Neural cell (in vitro differentiated cells): ENCODE data around the gene ENHO. TPM values are rescaled to one million over a fixed set of nuclear protein-coding genes. Genes with fewer than 3 reads are reported as not detected.

Experiments
- H2AFZ ChIP-seq: fragments of 200-600, 300-800 bp; sonication (generic), shearing (Covaris generic); 2 replicates; pipeline ENCODE4 v1.6.0; 2014; ENCODE audit warnings: low read depth, mild to moderate bottlenecking, antibody characterized with exemption, low read length, moderate library complexity
- H3F3A ChIP-seq: fragments of 200-600 bp; shearing (Covaris generic); 2 replicates; pipeline ENCODE4 v1.6.1; 2016; ENCODE audit warnings: mild to moderate bottlenecking, moderate library complexity, mixed read lengths, antibody characterized with exemption, low read length; ENCODE audit not compliant: insufficient read depth, poor library complexity, severe bottlenecking
- H3K27ac ChIP-seq: fragments of 200-600, 300-800 bp; sonication (generic), shearing (Covaris generic); 2 replicates; pipeline ENCODE4 v1.5.1; 2014; ENCODE audit warnings: mild to moderate bottlenecking, low read length, moderate library complexity
- H3K27me3 ChIP-seq: fragments of 300-800, 200-600 bp; sonication (generic), shearing (Covaris generic); 2 replicates; pipeline ENCODE4 v1.6.0; 2014; ENCODE audit warnings: mild to moderate bottlenecking, low read depth, low read length, moderate library complexity; ENCODE audit not compliant: insufficient read depth
- H3K36me3 ChIP-seq: fragments of 300-800, 200-600 bp; sonication (generic), shearing (Covaris generic); 2 replicates; pipeline ENCODE4 v1.5.1; 2014; ENCODE audit warnings: mild to moderate bottlenecking, antibody characterized with exemption, low read length, moderate library complexity; ENCODE audit not compliant: insufficient read depth
- H3K4me2 ChIP-seq: fragments of 300-800, 200-600 bp; sonication (generic), shearing (Covaris generic); 2 replicates; pipeline ENCODE4 v1.6.0; 2014; ENCODE audit warnings: mild to moderate bottlenecking, low read length
- H3K4me3 ChIP-seq: fragments of 300-800, 200-600 bp; sonication (generic), shearing (Covaris generic); 2 replicates; pipeline ENCODE4 v1.5.1; 2014; ENCODE audit warnings: mild to moderate bottlenecking, low read length, moderate library complexity
- H3K79me2 ChIP-seq: fragments of 200-600 bp; shearing (Covaris generic); replicated peaks from 2 replicates; pipeline ENCODE4 v1.6.0; 2014; ENCODE audit warnings: mild to moderate bottlenecking, low read length, moderate library complexity; ENCODE audit not compliant: insufficient read depth
- H3K9ac ChIP-seq: fragments of 300-800, 200-600 bp; sonication (generic), shearing (Covaris generic); 2 replicates; pipeline ENCODE4 v1.6.1; 2016; ENCODE audit warnings: mild to moderate bottlenecking, low read length, mixed read lengths
- H3K9me2 ChIP-seq: fragments of 200-600 bp; shearing (Covaris generic); 2 replicates; pipeline ENCODE4 v1.6.1; 2016; ENCODE audit warnings: mild to moderate bottlenecking, low read length, mixed read lengths; ENCODE audit not compliant: insufficient read depth
- H3K9me3 ChIP-seq: fragments of 200-600, 300-800 bp; sonication (generic), shearing (Covaris generic); 2 replicates; pipeline ENCODE4 v1.6.1; 2016; ENCODE audit warnings: mild to moderate bottlenecking, mixed run types, low read length, moderate library complexity, mixed read lengths
- H4K20me1 ChIP-seq: fragments of 200-600 bp; shearing (Covaris generic); 2 replicates; pipeline ENCODE4 v1.6.1; 2016; ENCODE audit warnings: mild to moderate bottlenecking, mixed run types; ENCODE audit not compliant: insufficient read depth
- EP300 ChIP-seq: fragments of 450-650 bp; conservative IDR thresholded peaks from 2 replicates; pipeline ENCODE4 v1.6.1; 2014; ENCODE audit warnings: antibody characterized with exemption, mild to moderate bottlenecking, moderate library complexity; ENCODE audit not compliant: poor library complexity, severe bottlenecking
- EZH2 ChIP-seq: fragments of 200-600, 300-800 bp; shearing (Covaris generic), sonication (generic); IDR thresholded peaks from 2 replicates; pipeline ENCODE4 v1.6.1; 2014; ENCODE audit warnings: antibody characterized with exemption, low read length, borderline replicate concordance, mild to moderate bottlenecking; ENCODE audit not compliant: insufficient read depth, poor library complexity, severe bottlenecking
- MXI1 ChIP-seq: fragments of 450-650 bp; conservative IDR thresholded peaks from 2 replicates; pipeline ENCODE4 v1.6.1; 2014; ENCODE audit warnings: antibody characterized with exemption, mild to moderate bottlenecking; ENCODE audit not compliant: poor library complexity, severe bottlenecking
- POLR2AphosphoS5 ChIP-seq: IDR thresholded peaks from 2 replicates; pipeline ENCODE4 v1.6.1; 2012
- RAD21 ChIP-seq: fragments of 450-650 bp; conservative IDR thresholded peaks from 2 replicates; pipeline ENCODE4 v1.6.1; 2014; ENCODE audit warnings: antibody characterized with exemption, mild to moderate bottlenecking, moderate library complexity
- SMC3 ChIP-seq: fragments of 450-650 bp; conservative IDR thresholded peaks from 2 replicates; pipeline ENCODE4 v1.6.1; 2014; ENCODE audit warnings: antibody characterized with exemption, mild to moderate bottlenecking, moderate library complexity; ENCODE audit not compliant: poor library complexity
- TAF1 ChIP-seq: IDR thresholded peaks from 2 replicates; pipeline ENCODE4 v1.6.1; 2012; ENCODE audit warnings: low read depth
- polyA plus RNA-seq: library from polyadenylated mRNA; depleted of rRNA; stranded (reverse); fragments of >200 nt; gene quantifications from 2 replicates; pipeline ENCODE4 v1.2.3, GENCODE V29; 2014
- TF ChIP-seq, protein P1 (sequence below): fragments of 450-650 bp; IDR thresholded peaks from 2 replicates; pipeline ENCODE4 v1.5.1; 2014; ENCODE audit warnings: antibody characterized with exemption, mild to moderate bottlenecking, moderate library complexity; ENCODE audit not compliant: poor library complexity, severe bottlenecking
- TF ChIP-seq, protein P2 (sequence below): IDR thresholded peaks from 2 replicates; pipeline ENCODE4 v1.6.1; 2012; ENCODE audit warnings: borderline replicate concordance

ENHO gene
- polyA plus RNA-seq, 1 donor from 2014 or later = 172 TPM

DNA sequence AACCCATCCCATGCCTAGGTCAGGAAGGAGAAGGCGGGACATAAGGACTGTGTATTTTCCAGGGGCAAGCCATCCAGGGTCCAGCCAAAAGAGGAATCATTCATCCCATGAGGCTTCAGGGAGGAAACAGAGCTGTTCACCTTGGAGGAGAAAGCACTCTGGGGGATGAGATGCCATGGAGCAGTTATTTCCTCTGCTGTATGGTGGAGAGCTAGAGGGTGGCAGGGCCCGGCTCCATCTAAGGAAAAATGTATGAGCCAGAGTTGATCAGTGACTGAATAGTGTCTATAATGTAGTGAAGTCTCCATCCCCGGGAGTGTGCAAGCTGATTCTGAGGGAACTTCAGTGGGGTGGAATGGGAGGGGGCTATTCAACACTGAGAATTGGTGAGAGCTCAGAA is 8.0 kb downstream of the ENHO start:
- Histone ChIP-seq H3K9me3 (no peaks in the 10 kb centered on the region), H3K4me2 (no peak overlapping the region), H3K27ac (no peak overlapping the region), H3K79me2 (no peaks in the 10 kb centered on the region), H4K20me1 (no peaks in the 10 kb centered on the region), H3K4me3 (no peak overlapping the region), H3K9ac (no peak overlapping the region), H3F3A (no peaks in the 10 kb centered on the region), H2AFZ (no peak overlapping the region), H3K27me3 (no peaks in the 10 kb centered on the region), H3K36me3 (no peaks in the 10 kb centered on the region), H3K9me2 (no peaks in the 10 kb centered on the region)
- no peak for TF ChIP-seq TAF1
- TF ChIP-seq POLR2AphosphoS5 = no peak
- TF ChIP-seq EZH2 = no peak
- TF ChIP-seq MXI1 = no peak
- TF ChIP-seq, protein P1, sequence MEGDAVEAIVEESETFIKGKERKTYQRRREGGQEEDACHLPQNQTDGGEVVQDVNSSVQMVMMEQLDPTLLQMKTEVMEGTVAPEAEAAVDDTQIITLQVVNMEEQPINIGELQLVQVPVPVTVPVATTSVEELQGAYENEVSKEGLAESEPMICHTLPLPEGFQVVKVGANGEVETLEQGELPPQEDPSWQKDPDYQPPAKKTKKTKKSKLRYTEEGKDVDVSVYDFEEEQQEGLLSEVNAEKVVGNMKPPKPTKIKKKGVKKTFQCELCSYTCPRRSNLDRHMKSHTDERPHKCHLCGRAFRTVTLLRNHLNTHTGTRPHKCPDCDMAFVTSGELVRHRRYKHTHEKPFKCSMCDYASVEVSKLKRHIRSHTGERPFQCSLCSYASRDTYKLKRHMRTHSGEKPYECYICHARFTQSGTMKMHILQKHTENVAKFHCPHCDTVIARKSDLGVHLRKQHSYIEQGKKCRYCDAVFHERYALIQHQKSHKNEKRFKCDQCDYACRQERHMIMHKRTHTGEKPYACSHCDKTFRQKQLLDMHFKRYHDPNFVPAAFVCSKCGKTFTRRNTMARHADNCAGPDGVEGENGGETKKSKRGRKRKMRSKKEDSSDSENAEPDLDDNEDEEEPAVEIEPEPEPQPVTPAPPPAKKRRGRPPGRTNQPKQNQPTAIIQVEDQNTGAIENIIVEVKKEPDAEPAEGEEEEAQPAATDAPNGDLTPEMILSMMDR = no peak

DNA sequence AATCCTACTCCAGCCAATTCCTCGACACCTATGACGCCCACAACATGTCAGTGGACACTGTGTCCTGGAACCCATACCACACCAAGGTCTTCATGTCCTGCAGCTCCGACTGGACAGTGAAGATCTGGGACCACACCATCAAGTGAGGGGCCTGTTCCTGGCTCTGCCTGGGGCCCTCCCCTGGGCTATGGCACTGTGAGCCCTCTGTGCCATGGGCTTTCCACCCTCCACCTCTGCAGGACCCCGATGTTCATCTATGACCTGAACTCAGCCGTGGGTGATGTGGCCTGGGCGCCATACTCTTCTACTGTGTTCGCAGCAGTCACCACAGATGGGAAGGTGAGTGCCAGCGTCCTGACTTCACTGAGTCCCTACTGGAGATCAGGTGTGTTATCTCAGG is 8.4 kb downstream of the ENHO start:
- Histone ChIP-seq H3K9ac (no peak overlapping the region), H3K79me2 (no peaks in the 10 kb centered on the region), H3F3A (no peaks in the 10 kb centered on the region), H3K9me3 (no peaks in the 10 kb centered on the region), H3K4me3 (no peak overlapping the region), H3K9me2 (no peaks in the 10 kb centered on the region), H3K4me2 (no peak overlapping the region), H4K20me1 (no peaks in the 10 kb centered on the region), H3K27me3 (no peaks in the 10 kb centered on the region), H2AFZ (no peak overlapping the region), H3K36me3 (no peaks in the 10 kb centered on the region), H3K27ac (no peak overlapping the region)
- TF ChIP-seq SMC3 (no peak), MXI1 (no peak), POLR2AphosphoS5 (no peak), TAF1 (no peak), EP300 (no peak), EZH2 (no peak), RAD21 (no peak)
- TF ChIP-seq, protein P2, sequence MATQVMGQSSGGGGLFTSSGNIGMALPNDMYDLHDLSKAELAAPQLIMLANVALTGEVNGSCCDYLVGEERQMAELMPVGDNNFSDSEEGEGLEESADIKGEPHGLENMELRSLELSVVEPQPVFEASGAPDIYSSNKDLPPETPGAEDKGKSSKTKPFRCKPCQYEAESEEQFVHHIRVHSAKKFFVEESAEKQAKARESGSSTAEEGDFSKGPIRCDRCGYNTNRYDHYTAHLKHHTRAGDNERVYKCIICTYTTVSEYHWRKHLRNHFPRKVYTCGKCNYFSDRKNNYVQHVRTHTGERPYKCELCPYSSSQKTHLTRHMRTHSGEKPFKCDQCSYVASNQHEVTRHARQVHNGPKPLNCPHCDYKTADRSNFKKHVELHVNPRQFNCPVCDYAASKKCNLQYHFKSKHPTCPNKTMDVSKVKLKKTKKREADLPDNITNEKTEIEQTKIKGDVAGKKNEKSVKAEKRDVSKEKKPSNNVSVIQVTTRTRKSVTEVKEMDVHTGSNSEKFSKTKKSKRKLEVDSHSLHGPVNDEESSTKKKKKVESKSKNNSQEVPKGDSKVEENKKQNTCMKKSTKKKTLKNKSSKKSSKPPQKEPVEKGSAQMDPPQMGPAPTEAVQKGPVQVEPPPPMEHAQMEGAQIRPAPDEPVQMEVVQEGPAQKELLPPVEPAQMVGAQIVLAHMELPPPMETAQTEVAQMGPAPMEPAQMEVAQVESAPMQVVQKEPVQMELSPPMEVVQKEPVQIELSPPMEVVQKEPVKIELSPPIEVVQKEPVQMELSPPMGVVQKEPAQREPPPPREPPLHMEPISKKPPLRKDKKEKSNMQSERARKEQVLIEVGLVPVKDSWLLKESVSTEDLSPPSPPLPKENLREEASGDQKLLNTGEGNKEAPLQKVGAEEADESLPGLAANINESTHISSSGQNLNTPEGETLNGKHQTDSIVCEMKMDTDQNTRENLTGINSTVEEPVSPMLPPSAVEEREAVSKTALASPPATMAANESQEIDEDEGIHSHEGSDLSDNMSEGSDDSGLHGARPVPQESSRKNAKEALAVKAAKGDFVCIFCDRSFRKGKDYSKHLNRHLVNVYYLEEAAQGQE = no peak
- TF ChIP-seq, protein P1 = no peak
